ENCODE data around the gene ARID4B. TPM values are rescaled to one million over a fixed set of nuclear protein-coding genes. Genes with fewer than 3 reads are reported as not detected.

Gene ARID4B
- total RNA-seq, 4 donors from 2014 or later, result 11.5 to 18.8 (median 16.5) TPM

GRCh38 chr1:235266967-235267366, 61.0 kb downstream of the ARID4B start:
- peaks cover 13 to 26% of the 10 kb centered on the region in 2 donors for H3K4me1 ChIP-seq
- no peaks in the 10 kb centered on the region for H3K9me3 ChIP-seq
- TF ChIP-seq POLR2A (IDR thresholded peaks at IDR 0.05) (no peak), CTCF (IDR thresholded peaks at IDR 0.05 in 4 of 5, conservative IDR thresholded peaks at IDR 0.05 in 1 of 5) (no peak)
- ATAC-seq (no peak), DNase-seq (no peak)
- no peaks in the 10 kb centered on the region for H3K27me3 ChIP-seq
- H3K36me3 ChIP-seq, result no peaks in the 10 kb centered on the region
- no peak overlapping the region for H3K4me3 ChIP-seq
- in situ Hi-C loops (cut with MboI; ENCODE audit: low sequenced_read_pairs in 4 of 4) (loop anchor here in 1 of 4 donors (10.0 kb wide), 1 partner anchor 148 kb away; no protein-coding TSS in a partner anchor), intact Hi-C loops (cut with DNase I; ENCODE audit: low total_unique reads) (no loop called here)
- H3K27ac ChIP-seq, result no peak overlapping the region

- in situ Hi-C loops (cut with MboI; ENCODE audit: low sequenced_read_pairs in 4 of 4), result loop anchor here in 1 of 4 donors (10.0 kb wide), 1 partner anchor 148 kb away; no protein-coding TSS in a partner anchor
- no peaks in the 10 kb centered on the region for H3K27me3 ChIP-seq
- H3K27ac ChIP-seq, result no peak overlapping the region
- H3K9me3 ChIP-seq, result no peaks in the 10 kb centered on the region
- no peak for ATAC-seq
- no peaks in the 10 kb centered on the region for H3K36me3 ChIP-seq
- no peak for TF ChIP-seq POLR2A (IDR thresholded peaks at IDR 0.05)
- TF ChIP-seq CTCF (IDR thresholded peaks at IDR 0.05 in 4 of 5, conservative IDR thresholded peaks at IDR 0.05 in 1 of 5), result no peak
- no peak for DNase-seq
- H3K4me1 ChIP-seq, result peaks cover 13 to 26% of the 10 kb centered on the region in 2 donors
- no peak overlapping the region for H3K4me3 ChIP-seq
- intact Hi-C loops (cut with DNase I; ENCODE audit: low total_unique reads), result no loop called here
These were observed 61.7 kb downstream of the ARID4B start for GRCh38 chr1:235266325-235266724.

- intact Hi-C loops (cut with DNase I; ENCODE audit: low total_unique reads) (no loop called here), in situ Hi-C loops (cut with MboI; ENCODE audit: low sequenced_read_pairs in 4 of 4) (loop anchor here in 1 of 4 donors (10.0 kb wide), 1 partner anchor 149 kb away; no protein-coding TSS in a partner anchor)
- Histone ChIP-seq H3K27ac (no peak overlapping the region), H3K4me3 (no peak overlapping the region), H3K9me3 (no peaks in the 10 kb centered on the region), H3K4me1 (peaks cover 13 to 26% of the 10 kb centered on the region in 2 donors), H3K36me3 (no peaks in the 10 kb centered on the region), H3K27me3 (no peaks in the 10 kb centered on the region)
- no peak for DNase-seq
- TF ChIP-seq POLR2A (IDR thresholded peaks at IDR 0.05), result no peak
- TF ChIP-seq CTCF (IDR thresholded peaks at IDR 0.05 in 4 of 5, conservative IDR thresholded peaks at IDR 0.05 in 1 of 5), result no peak
- ATAC-seq, result no peak
These were observed 62.1 kb downstream of the ARID4B start for GRCh38 chr1:235265900-235266299.

GRCh38 chr1:235264327-235264726, 63.7 kb downstream of the ARID4B start:
- no peaks in the 10 kb centered on the region for H3K36me3 ChIP-seq
- H3K4me1 ChIP-seq, result peaks cover 9 to 21% of the 10 kb centered on the region in 2 donors
- TF ChIP-seq POLR2A (IDR thresholded peaks at IDR 0.05), result no peak
- no peak for TF ChIP-seq CTCF (IDR thresholded peaks at IDR 0.05 in 4 of 5, conservative IDR thresholded peaks at IDR 0.05 in 1 of 5)
- no peaks in the 10 kb centered on the region for H3K9me3 ChIP-seq
- DNase-seq (no peak), ATAC-seq (no peak)
- no peak overlapping the region for H3K27ac ChIP-seq
- in situ Hi-C loops (cut with MboI; ENCODE audit: low sequenced_read_pairs in 4 of 4), result loop anchor here in 1 of 4 donors (10.0 kb wide), 1 partner anchor 150 kb away; no protein-coding TSS in a partner anchor
- intact Hi-C loops (cut with DNase I; ENCODE audit: low total_unique reads), result no loop called here
- no peak overlapping the region for H3K4me3 ChIP-seq
- no peaks in the 10 kb centered on the region for H3K27me3 ChIP-seq

GRCh38 chr1:235262539-235262938, 65.4 kb downstream of the ARID4B start:
- Histone ChIP-seq H3K27me3 (no peaks in the 10 kb centered on the region), H3K4me1 (peaks cover 9 to 27% of the 10 kb centered on the region in 2 donors), H3K4me3 (no peak overlapping the region), H3K27ac (no peak overlapping the region), H3K36me3 (no peaks in the 10 kb centered on the region), H3K9me3 (no peaks in the 10 kb centered on the region)
- DNase-seq, result no peak
- in situ Hi-C loops (cut with MboI; ENCODE audit: low sequenced_read_pairs in 4 of 4), result loop anchor here in 1 of 4 donors (10.0 kb wide), 1 partner anchor 152 kb away; no protein-coding TSS in a partner anchor
- no peak for ATAC-seq
- intact Hi-C loops (cut with DNase I; ENCODE audit: low total_unique reads), result no loop called here
- TF ChIP-seq CTCF (IDR thresholded peaks at IDR 0.05 in 4 of 5, conservative IDR thresholded peaks at IDR 0.05 in 1 of 5), result no peak
- no peak for TF ChIP-seq POLR2A (IDR thresholded peaks at IDR 0.05)
